ENCODE data around the gene KCNIP1.

- TF ChIP-seq, protein P1, sequence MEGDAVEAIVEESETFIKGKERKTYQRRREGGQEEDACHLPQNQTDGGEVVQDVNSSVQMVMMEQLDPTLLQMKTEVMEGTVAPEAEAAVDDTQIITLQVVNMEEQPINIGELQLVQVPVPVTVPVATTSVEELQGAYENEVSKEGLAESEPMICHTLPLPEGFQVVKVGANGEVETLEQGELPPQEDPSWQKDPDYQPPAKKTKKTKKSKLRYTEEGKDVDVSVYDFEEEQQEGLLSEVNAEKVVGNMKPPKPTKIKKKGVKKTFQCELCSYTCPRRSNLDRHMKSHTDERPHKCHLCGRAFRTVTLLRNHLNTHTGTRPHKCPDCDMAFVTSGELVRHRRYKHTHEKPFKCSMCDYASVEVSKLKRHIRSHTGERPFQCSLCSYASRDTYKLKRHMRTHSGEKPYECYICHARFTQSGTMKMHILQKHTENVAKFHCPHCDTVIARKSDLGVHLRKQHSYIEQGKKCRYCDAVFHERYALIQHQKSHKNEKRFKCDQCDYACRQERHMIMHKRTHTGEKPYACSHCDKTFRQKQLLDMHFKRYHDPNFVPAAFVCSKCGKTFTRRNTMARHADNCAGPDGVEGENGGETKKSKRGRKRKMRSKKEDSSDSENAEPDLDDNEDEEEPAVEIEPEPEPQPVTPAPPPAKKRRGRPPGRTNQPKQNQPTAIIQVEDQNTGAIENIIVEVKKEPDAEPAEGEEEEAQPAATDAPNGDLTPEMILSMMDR (IDR thresholded peaks at IDR 0.05): no peak
- no peak for TF ChIP-seq POLR2AphosphoS5 (IDR thresholded peaks at IDR 0.05)
Observed at GRCh38 chr5:170475294-170476000, 28.4 kb upstream of the KCNIP1 start.

All from esophagus muscularis mucosa (tissue), 3 donors.